Bone marrow (tissue), 2 donors: ENCODE measurements around the gene POC1A.
"Not testable (repeated sequence)": the region's sequence is repeated elsewhere in the genome, so short reads cannot be mapped to it uniquely, and the experiment has no call there.

Experiments used
- DNase-seq, 2 donors: peaks; one replicate each; lab custom pipeline; 2025; lab: John Stamatoyannopoulos, UW

POC1A gene

GRCh38 chr3:52183786-52184445 lies 29.7 kb upstream of the POC1A start:
- DNase-seq: no peak

GRCh38 chr3:52182691-52183090 lies 28.5 kb upstream of the POC1A start:
- DNase-seq: no peak

GRCh38 chr3:52182196-52182595 lies 28.0 kb upstream of the POC1A start:
- no peak for DNase-seq

GRCh38 chr3:52181543-52181942 lies 27.3 kb upstream of the POC1A start:
- DNase-seq: no peak

GRCh38 chr3:52178537-52178936 lies 24.3 kb upstream of the POC1A start:
- no peak for DNase-seq

- DNase-seq: not testable (repeated sequence)
Measured at GRCh38 chr3:52178126-52178525, 23.9 kb upstream of the POC1A start.

- no peak for DNase-seq
Measured at GRCh38 chr3:52177701-52178042, 23.4 kb upstream of the POC1A start.

GRCh38 chr3:52176951-52177700 lies 22.9 kb upstream of the POC1A start:
- DNase-seq: no peak

GRCh38 chr3:52176180-52176752 lies 22.0 kb upstream of the POC1A start:
- DNase-seq: no peak

GRCh38 chr3:52175416-52176179 lies 21.4 kb upstream of the POC1A start:
- DNase-seq: no peak

- no peak for DNase-seq
Measured at GRCh38 chr3:52174896-52175295, 20.7 kb upstream of the POC1A start.

GRCh38 chr3:52173101-52173500 lies 18.9 kb upstream of the POC1A start:
- DNase-seq: no peak

- no peak for DNase-seq
Measured at GRCh38 chr3:52172262-52172757, 18.1 kb upstream of the POC1A start.

GRCh38 chr3:52171514-52172261 lies 17.5 kb upstream of the POC1A start:
- no peak for DNase-seq

- not testable (repeated sequence) for DNase-seq
Measured at GRCh38 chr3:52170217-52170616, 16.0 kb upstream of the POC1A start.

- DNase-seq: no peak
Measured at GRCh38 chr3:52167240-52167639, 13.0 kb upstream of the POC1A start.

- no peak for DNase-seq
Measured at GRCh38 chr3:52162250-52162872, 8.1 kb upstream of the POC1A start.

- DNase-seq: no peak
Measured at GRCh38 chr3:52159503-52159902, 5.3 kb upstream of the POC1A start.

- no peak for DNase-seq
Measured at GRCh38 chr3:52155912-52156311, 1.7 kb upstream of the POC1A start.

- DNase-seq: no peak
Measured at GRCh38 chr3:52153389-52154096, 680 bp downstream of the POC1A start.

GRCh38 chr3:52151991-52152390 lies 2.2 kb downstream of the POC1A start:
- not testable (repeated sequence) for DNase-seq
